H1 (cell line): ENCODE results near the gene FGR. TPM values are rescaled to one million over a fixed set of nuclear protein-coding genes. Genes with fewer than 3 reads are reported as not detected.

ENCODE experiments used
- CTCF ChIA-PET: fragments of 300-600 bp; sonication (Branson Sonifier 250); formaldehyde crosslinking; loops from one replicate; lab custom pipeline; 2021; ENCODE audit not compliant: partially characterized antibody; lab: Charles Lee
- POLR2A ChIA-PET: fragments of 300-600 bp; sonication (Branson Sonifier 250); formaldehyde crosslinking; loops from one replicate; lab custom pipeline; 2021; ENCODE audit warnings: inconsistent platforms; ENCODE audit not compliant: partially characterized antibody; lab: Charles Lee
- DNase-seq, 2 experiments: peaks; one replicate each; pipeline versions ENCODE4 v3.0.0 to v3.0.0-alpha.2; 2010 to 2022; ENCODE audit warnings: low spot score in 2 of 2, low read depth in 1 of 2, mixed read lengths in 1 of 2
- FAIRE-seq: peaks from 2 replicates; lab custom pipeline; 2011; peaks lifted over from hg19 to GRCh38; lab: Jason Lieb, UNC
- H2AFZ ChIP-seq: 2 replicates; pipeline ENCODE4 v1.8.1; 2012; ENCODE audit warnings: low read length, inconsistent platforms
- H2AK5ac ChIP-seq: 2 replicates; pipeline ENCODE4 v1.6.1; 2013; ENCODE audit warnings: low read depth, low read length
- H2BK120ac ChIP-seq: replicated peaks from 2 replicates; pipeline ENCODE3; 2013; ENCODE audit warnings: low read depth, low read length, inconsistent platforms
- H2BK12ac ChIP-seq: 2 replicates; pipeline ENCODE4 v1.6.1; 2013; ENCODE audit warnings: low read depth, low read length
- H2BK15ac ChIP-seq: 2 replicates; pipeline ENCODE4 v1.6.1; 2013; ENCODE audit warnings: low read length
- H2BK20ac ChIP-seq: 2 replicates; pipeline ENCODE4 v1.6.1; 2013; ENCODE audit warnings: low read length
- H2BK5ac ChIP-seq: 2 replicates; pipeline ENCODE4 v1.6.1; 2013; ENCODE audit warnings: low read depth, low read length
- H3K14ac ChIP-seq: 2 replicates; pipeline ENCODE4 v1.6.1; 2013; ENCODE audit warnings: inconsistent platforms; ENCODE audit not compliant: insufficient read length
- H3K18ac ChIP-seq: 2 replicates; pipeline ENCODE4 v1.6.1; 2013; ENCODE audit warnings: low read length; ENCODE audit errors: extremely low read depth
- H3K23ac ChIP-seq: 2 replicates; pipeline ENCODE4 v1.6.1; 2013; ENCODE audit warnings: inconsistent platforms; ENCODE audit not compliant: insufficient read length
- H3K23me2 ChIP-seq: 2 replicates; pipeline ENCODE4 v1.6.1; 2013; ENCODE audit warnings: low read depth, low read length
- H3K27ac ChIP-seq: 2 replicates; pipeline ENCODE4 v1.6.1; 2011; ENCODE audit warnings: low read depth, low read length, inconsistent platforms
- H3K27me3 ChIP-seq, 4 experiments: replicated peaks in 1 of 4; 1 replicate in 1 of 4; 2 replicates in 3 of 4; pipeline versions ENCODE4 v1.6.1 to v1.8.1; 2011 to 2013; ENCODE audit warnings: low read length in 3 of 4, mild to moderate bottlenecking in 3 of 4, inconsistent platforms in 2 of 4, mixed read lengths in 2 of 4, moderate library complexity in 1 of 4; ENCODE audit not compliant: control insufficient read depth in 3 of 4, insufficient read depth in 3 of 4; ENCODE audit errors: extremely low read depth in 1 of 4
- H3K36me3 ChIP-seq, 4 experiments: 2 replicates each; pipeline versions ENCODE4 v1.6.1 to v1.8.1; 2011 to 2013; ENCODE audit warnings: mild to moderate bottlenecking in 4 of 4, low read length in 3 of 4, moderate library complexity in 2 of 4, control low read depth in 1 of 4, inconsistent platforms in 1 of 4; ENCODE audit not compliant: insufficient read depth in 4 of 4, control insufficient read depth in 2 of 4
- H3K4ac ChIP-seq: replicated peaks from 2 replicates; pipeline ENCODE3; 2013; ENCODE audit warnings: low read length, low read depth, mixed read lengths, inconsistent platforms; ENCODE audit not compliant: insufficient read length
- H3K4me1 ChIP-seq, 4 experiments: replicated peaks in 1 of 4; 1 replicate in 1 of 4; 2 replicates in 3 of 4; pipeline versions ENCODE4 v1.6.1 to v1.8.1; 2011 to 2013; ENCODE audit warnings: low read length in 3 of 4, inconsistent platforms in 2 of 4, mixed read lengths in 1 of 4; ENCODE audit not compliant: insufficient read depth in 4 of 4, control insufficient read depth in 3 of 4
- H3K4me2 ChIP-seq, 2 experiments: 2 replicates each; pipeline versions ENCODE4 v1.6.1 to v1.8.1; 2011 to 2013; ENCODE audit warnings: low read depth in 2 of 2, low read length in 2 of 2, control low read depth in 1 of 2, inconsistent platforms in 1 of 2, mild to moderate bottlenecking in 1 of 2; ENCODE audit not compliant: insufficient read depth in 1 of 2
- H3K4me3 ChIP-seq, 4 experiments: fragments of 200-600, 300-600 bp in 1 of 4; sonication (generic), shearing (Covaris generic), sonication (Bioruptor Twin) in 1 of 4; 2 replicates each; pipeline versions ENCODE4 v1.5.1 to v1.8.1; 2011 to 2016; ENCODE audit warnings: low read length in 4 of 4, low read depth in 3 of 4, control low read depth in 2 of 4, inconsistent platforms in 2 of 4, mild to moderate bottlenecking in 2 of 4, mixed read lengths in 1 of 4, moderate library complexity in 1 of 4; ENCODE audit not compliant: insufficient read depth in 2 of 4; ENCODE audit errors: extremely low read depth in 1 of 4
- H3K56ac ChIP-seq: replicated peaks from 2 replicates; pipeline ENCODE3; 2013; ENCODE audit warnings: low read depth, mild to moderate bottlenecking, mixed read lengths, low read length, inconsistent platforms; ENCODE audit not compliant: insufficient read length
- H3K79me1 ChIP-seq: 2 replicates; pipeline ENCODE4 v1.6.1; 2013; ENCODE audit warnings: low read depth, low read length, control low read depth
- H3K79me2 ChIP-seq, 2 experiments: 2 replicates each; pipeline versions ENCODE4 v1.6.1 to v1.8.1; 2012 to 2013; ENCODE audit warnings: low read length in 2 of 2, mild to moderate bottlenecking in 2 of 2, inconsistent platforms in 1 of 2; ENCODE audit not compliant: insufficient read depth in 2 of 2, control insufficient read depth in 1 of 2
- H3K9ac ChIP-seq, 4 experiments: replicated peaks in 1 of 4; 1 replicate in 1 of 4; 2 replicates in 3 of 4; pipeline versions ENCODE4 v1.6.1 to v1.8.1; 2011 to 2013; ENCODE audit warnings: low read depth in 3 of 4, low read length in 3 of 4, control low read depth in 2 of 4, mild to moderate bottlenecking in 2 of 4, moderate library complexity in 2 of 4, inconsistent platforms in 1 of 4; ENCODE audit errors: extremely low read depth in 1 of 4
- H3K9me3 ChIP-seq, 2 experiments: 2 replicates each; pipeline versions ENCODE4 v1.6.1 to v1.8.1; 2012 to 2013; ENCODE audit warnings: mild to moderate bottlenecking in 2 of 2, moderate library complexity in 2 of 2, control low read depth in 1 of 2, inconsistent platforms in 1 of 2, low read depth in 1 of 2, low read length in 1 of 2, mixed read lengths in 1 of 2; ENCODE audit not compliant: insufficient read depth in 2 of 2
- H4K20me1 ChIP-seq, 2 experiments: replicated peaks in 1 of 2; 2 replicates each; pipeline versions ENCODE3 to v1.8.1; 2011 to 2013; ENCODE audit warnings: inconsistent platforms in 2 of 2, low read length in 2 of 2, mild to moderate bottlenecking in 1 of 2; ENCODE audit not compliant: insufficient read depth in 2 of 2, control insufficient read depth in 1 of 2
- H4K5ac ChIP-seq: 2 replicates; pipeline ENCODE4 v1.6.1; 2013; ENCODE audit warnings: low read length, low read depth, mixed read lengths, inconsistent platforms; ENCODE audit not compliant: insufficient read length
- H4K8ac ChIP-seq: 2 replicates; pipeline ENCODE4 v1.8.0; 2013; ENCODE audit warnings: mild to moderate bottlenecking, moderate library complexity, low read length, inconsistent platforms; ENCODE audit not compliant: insufficient read depth; ENCODE audit errors: extremely low read depth
- H4K91ac ChIP-seq: replicated peaks from 2 replicates; pipeline ENCODE3; 2013; ENCODE audit warnings: low read length, mixed read lengths, inconsistent platforms; ENCODE audit not compliant: insufficient read length
- BCL11A ChIP-seq, 2 experiments: IDR thresholded peaks; one replicate each; pipeline ENCODE4 v1.6.1; 2011; ENCODE audit warnings: low read depth in 2 of 2, low read length in 2 of 2, mild to moderate bottlenecking in 2 of 2
- CHD1 ChIP-seq: IDR thresholded peaks from 2 replicates; pipeline ENCODE4 v1.6.1; 2012; ENCODE audit warnings: low read depth, low read length, improper control_type of control experiment
- RFX5 ChIP-seq: IDR thresholded peaks from 2 replicates; pipeline ENCODE4 v1.6.1; 2011; ENCODE audit warnings: low read depth, low read length, improper control_type of control experiment, borderline replicate concordance
- SIN3A ChIP-seq, 2 experiments: IDR thresholded peaks in 1 of 2; conservative IDR thresholded peaks in 1 of 2; 2 replicates each; pipeline ENCODE4 v1.6.1; 2011 to 2012; ENCODE audit warnings: low read length in 2 of 2, improper control_type of control experiment in 1 of 2, low read depth in 1 of 2, mild to moderate bottlenecking in 1 of 2
- WGBS, 2 experiments: shearing (Covaris generic) in 1 of 2; methylation state at CpG; one replicate each; pipeline versions ENCODE4 v1.1.6 to v1.1.7; 2013 to 2015; ENCODE audit warnings: low lambda C conversion rate in 2 of 2, mixed read lengths in 2 of 2, inconsistent platforms in 1 of 2, low coverage in 1 of 2, missing lambda C conversion rate in 1 of 2; ENCODE audit not compliant: insufficient replicate concordance in 2 of 2, insufficient coverage in 1 of 2, insufficient read length in 1 of 2; ENCODE audit errors: extremely low coverage in 1 of 2, missing lambda C conversion rate in 1 of 2; 5-methylcytosine and 5-hydroxymethylcytosine counted together
- polyA plus RNA-seq, 7 experiments: library from polyadenylated mRNA; depleted of rRNA in 3 of 7; stranded (reverse) in 5 of 7; unstranded in 2 of 7; fragments of >200 nt in 5 of 7; fragments of 200-250 nt in 2 of 7; gene quantifications; 1 replicate in 5 of 7; 2 replicates in 1 of 7; 4 replicates in 1 of 7; pipeline versions ENCODE4 v1.2.1 to v1.2.3, GENCODE V29; 2011 to 2013; ENCODE audit warnings: missing spikeins in 2 of 7, mixed read lengths in 2 of 7
- total RNA-seq: library from RNA; stranded (reverse); fragmentation: NEBNext Ultra II Directional; extraction: Animal tissue kit (Norgen Biotek cat#: 25700); gene quantifications from 2 replicates; pipeline ENCODE4 v1.2.1, GENCODE V29; 2021
- TF ChIP-seq, protein P1 (sequence below): IDR thresholded peaks from 2 replicates; pipeline ENCODE4 v1.6.1; 2012; ENCODE audit warnings: inconsistent platforms

FGR gene
- total and polyA plus RNA-seq, 2 of the 8 experiments (the other 6 are each of a cell fraction or from before 2014, with no cell fraction given), result 0.22 to 0.95 TPM

DNA sequence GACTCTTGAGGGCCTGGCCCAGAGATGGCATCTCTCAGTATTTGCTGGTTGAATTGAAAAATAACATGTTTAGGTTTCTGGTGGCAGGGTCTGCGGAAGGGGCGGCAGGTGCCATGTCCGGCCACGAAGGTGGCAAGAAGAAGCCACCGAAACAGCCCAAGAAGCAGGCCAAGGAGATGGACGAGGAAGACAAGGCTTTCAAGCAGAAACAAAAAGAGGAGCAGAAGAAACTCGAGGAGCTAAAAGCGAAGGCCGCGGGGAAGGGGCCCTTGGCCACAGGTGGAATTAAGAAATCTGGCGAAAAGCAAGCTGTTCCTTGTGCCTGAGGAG, 14.3 kb upstream of the FGR start:
- Histone ChIP-seq H2BK12ac (no peak overlapping the region), H4K5ac (no peak overlapping the region), H2BK15ac (no peak overlapping the region), H2AK5ac (no peak overlapping the region), H3K36me3 (no peaks in the 10 kb centered on the region), H2BK120ac (no peak overlapping the region), H3K4ac (no peak overlapping the region), H3K27me3 (no peaks in the 10 kb centered on the region), H4K20me1 (no peaks in the 10 kb centered on the region), H2BK20ac (no peak overlapping the region), H3K79me2 (no peaks in the 10 kb centered on the region), H3K4me3 (no peak overlapping the region), H3K4me1 (peaks cover 5 to 10% (median 8%) of the 10 kb centered on the region in 4 experiments), H3K23ac (no peak overlapping the region), H3K9me3 (no peaks in the 10 kb centered on the region), H3K23me2 (no peaks in the 10 kb centered on the region), H4K8ac (no peak overlapping the region), H3K27ac (no peak overlapping the region), H3K79me1 (no peaks in the 10 kb centered on the region), H3K9ac (no peak overlapping the region), H3K14ac (no peak overlapping the region), H4K91ac (no peak overlapping the region), H2AFZ (no peak overlapping the region), H3K56ac (no peak overlapping the region), H2BK5ac (no peak overlapping the region), H3K18ac (no peak overlapping the region), H3K4me2 (no peak overlapping the region)
- ChIA-PET CTCF (interaction anchor here (0.6 to 6.2 kb wide), 15 partner anchors 10 to 643 kb away, joined by 3 to 47 read pairs (median 3); partner anchors contain the start of gene IFI6), POLR2A (no interaction called here)
- DNase-seq (no peak), FAIRE-seq (no peak)
- TF ChIP-seq, protein P1, sequence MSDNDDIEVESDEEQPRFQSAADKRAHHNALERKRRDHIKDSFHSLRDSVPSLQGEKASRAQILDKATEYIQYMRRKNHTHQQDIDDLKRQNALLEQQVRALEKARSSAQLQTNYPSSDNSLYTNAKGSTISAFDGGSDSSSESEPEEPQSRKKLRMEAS, result no peak
- no peak for TF ChIP-seq BCL11A (IDR thresholded peaks at IDR 0.05; ENCODE audit: low read depth in 2 of 2, low read length in 2 of 2)
- no peak for TF ChIP-seq SIN3A (conservative IDR thresholded peaks at IDR 0.05 in 1 of 2, IDR thresholded peaks at IDR 0.05 in 1 of 2; ENCODE audit: low read depth in 1 of 2, low read length in 2 of 2)
- no peak for TF ChIP-seq RFX5
- no peak for TF ChIP-seq CHD1
- WGBS, 2 experiments, result 92% methylated on average over 11 of the region's 11 CpGs; no CpG with 5 or more reads in 1 of the 2 experiments
